Activated CD4-positive, alpha-beta T cell treated with anti-CD3 and anti-CD28 coated beads, Interleukin-2, Interleukin-6, amounts not matched to agents 100 ng/mL and 50 ng/mL, durations not matched to agents 16 hours and 8 hours (primary cell): ENCODE data around the gene LIMS3.
"Not testable (repeated sequence)": the region's sequence is repeated elsewhere in the genome, so short reads cannot be mapped to it uniquely, and the experiment has no call there.

Experiments used
- DNase-seq: peaks from one replicate; pipeline ENCODE4 v3.0.0-alpha.2; 2020

LIMS3 gene

DNA sequence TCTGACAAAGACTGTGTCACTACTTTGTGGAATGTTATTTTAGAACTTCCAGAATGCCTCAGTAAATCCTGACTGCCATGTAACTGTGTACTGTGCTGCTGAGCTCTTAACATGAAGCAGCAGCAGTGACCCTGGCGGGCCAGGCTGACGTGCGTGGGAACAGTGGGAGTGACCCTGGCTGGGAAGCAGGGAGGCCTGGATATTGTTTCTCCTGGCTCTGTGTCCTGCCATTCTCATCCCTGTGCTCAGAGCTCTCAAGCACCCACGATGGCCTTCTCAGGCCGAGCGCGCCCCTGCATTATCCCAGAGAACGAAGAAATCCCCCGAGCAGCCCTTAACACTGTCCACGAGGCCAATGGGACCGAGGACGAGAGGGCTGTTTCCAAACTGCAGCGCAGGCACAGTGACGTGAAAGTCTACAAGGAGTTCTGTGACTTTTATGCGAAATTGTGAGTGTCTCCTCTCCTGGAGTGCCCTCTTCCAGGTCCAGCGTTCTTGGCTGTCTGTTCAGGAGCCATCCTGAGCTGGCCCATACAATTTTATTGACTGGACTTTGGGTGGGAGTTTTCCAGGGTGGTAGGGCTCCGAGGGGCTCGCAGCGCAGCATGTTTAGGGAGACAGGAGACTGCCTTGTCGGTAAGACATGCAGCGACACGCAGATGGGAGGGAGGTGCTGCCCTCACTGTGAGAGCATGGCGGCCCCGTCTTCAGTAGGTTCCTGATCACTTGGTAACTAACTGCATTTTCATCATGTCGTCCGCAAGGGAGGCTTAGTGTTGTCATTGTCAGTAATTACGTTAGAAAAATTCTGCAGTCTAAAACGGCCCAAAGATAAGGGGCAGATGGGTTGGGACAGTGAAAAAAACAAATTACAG is at the start of gene LIMS3:
LIMS3 (plus strand) TSS at position 227 of the 875 bp plus-strand sequence; CDS start at position 268, 41 bp downstream.
- not testable (repeated sequence) for DNase-seq

DNA sequence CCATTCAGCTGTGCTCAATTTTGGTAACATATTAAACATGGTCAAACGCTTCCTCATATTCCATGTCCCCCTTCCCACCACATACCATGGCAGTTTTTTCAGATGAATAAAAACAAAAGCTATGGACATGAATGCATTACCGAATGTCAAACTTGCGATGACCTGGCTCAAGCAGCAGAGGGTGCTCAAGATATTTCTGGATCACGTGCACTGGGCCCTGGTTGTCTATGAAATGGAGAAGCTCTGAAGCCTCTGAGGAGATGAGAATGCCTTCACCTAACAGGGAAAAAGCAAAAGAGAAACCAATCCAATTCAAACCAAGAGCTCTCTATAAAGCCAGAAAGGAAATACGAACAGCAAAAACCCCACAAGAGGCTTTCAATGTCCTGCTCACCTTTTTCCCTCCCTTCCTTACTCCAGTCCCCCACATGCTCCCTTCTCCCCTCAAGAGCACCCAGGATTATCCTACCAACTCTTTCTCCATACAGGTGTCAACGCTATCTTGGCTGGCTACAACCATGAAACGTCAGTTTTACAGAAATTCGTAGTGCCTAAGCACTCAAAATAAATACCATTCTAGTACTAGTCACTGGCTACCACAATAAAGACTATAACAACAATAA is 27.2 kb upstream of the LIMS3 start:
- not testable (repeated sequence) for DNase-seq

- DNase-seq = not testable (repeated sequence)
These were observed 21.9 kb upstream of the LIMS3 start for GRCh38 chr2:109876625-109877024.

DNA sequence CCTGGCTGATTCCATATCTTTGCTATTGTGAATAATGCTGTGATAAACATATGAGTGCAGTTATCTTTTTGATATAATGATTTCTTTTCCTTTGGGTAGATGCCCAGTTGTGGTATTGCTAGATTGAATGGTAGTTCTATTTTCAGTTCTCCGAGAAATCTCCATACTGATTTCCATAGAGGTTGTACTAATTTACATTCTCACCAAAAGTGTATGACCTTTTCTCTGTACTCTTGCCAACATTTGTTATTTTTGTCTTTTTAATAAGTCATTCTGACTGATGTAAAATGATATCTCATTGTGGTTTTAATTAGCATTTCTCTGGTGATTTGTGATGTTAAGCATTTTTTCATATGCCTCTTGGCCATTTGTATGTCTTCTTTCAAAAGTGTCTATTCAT is 16.4 kb upstream of the LIMS3 start:
- DNase-seq = not testable (repeated sequence)

DNA sequence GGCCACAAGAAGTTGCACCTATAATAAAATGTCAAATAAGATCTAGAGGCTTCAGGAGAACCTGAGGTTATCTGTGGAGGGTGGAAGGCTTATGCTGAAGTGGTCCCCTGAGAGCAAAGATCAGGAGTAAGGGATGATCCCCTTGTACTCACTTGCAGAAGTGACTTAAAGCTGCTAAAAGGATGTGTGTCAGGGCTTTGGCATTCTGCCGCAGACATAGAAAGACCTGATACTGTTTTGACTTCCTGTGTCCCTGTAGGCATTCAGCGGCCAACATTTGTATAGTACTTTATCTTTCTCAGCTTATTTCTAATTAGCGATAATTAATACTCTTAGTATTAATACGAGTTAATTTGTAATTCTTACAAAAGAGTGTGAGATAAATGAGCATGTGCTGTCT is 10.1 kb upstream of the LIMS3 start:
- not testable (repeated sequence) for DNase-seq

DNA sequence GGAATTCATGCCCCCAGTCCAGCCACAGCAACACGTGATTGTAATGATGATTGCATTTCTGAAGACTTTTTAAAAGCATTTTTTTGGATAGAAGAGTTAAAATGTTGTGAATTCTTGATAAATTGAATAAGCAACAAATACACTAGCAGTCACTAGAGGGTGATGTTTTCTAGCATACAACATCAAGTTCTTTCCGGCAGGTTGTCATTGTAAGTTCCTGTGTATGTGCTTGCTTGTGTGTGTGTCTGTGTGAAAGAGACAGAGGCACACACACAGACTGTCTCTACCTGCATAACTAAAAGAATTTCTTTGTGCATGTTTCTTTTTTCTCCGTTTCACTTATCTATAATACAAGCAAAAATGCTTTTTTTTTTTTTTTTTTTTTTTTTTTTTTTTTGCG is 8.6 kb upstream of the LIMS3 start:
- not testable (repeated sequence) for DNase-seq

DNA sequence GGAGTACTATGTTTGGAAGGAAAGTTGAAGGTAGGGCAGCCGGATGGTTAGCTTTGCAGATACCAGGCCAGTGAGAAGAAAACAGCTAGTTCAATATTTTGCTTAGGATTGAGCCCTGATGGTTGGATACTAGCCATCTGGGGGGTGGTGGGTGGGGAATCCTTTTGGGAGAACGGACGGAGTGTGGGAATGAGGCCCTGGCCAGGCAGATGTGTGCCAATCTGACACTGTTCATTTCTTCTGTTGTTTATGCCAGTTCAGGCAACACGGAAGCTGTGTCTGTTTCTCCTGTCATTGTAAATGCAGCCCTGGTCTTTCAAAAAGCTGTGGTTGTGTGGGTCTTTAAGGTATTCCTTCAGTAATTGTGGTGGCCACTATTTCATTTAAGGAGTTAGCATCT is 7.5 kb upstream of the LIMS3 start:
- DNase-seq = not testable (repeated sequence)

DNA sequence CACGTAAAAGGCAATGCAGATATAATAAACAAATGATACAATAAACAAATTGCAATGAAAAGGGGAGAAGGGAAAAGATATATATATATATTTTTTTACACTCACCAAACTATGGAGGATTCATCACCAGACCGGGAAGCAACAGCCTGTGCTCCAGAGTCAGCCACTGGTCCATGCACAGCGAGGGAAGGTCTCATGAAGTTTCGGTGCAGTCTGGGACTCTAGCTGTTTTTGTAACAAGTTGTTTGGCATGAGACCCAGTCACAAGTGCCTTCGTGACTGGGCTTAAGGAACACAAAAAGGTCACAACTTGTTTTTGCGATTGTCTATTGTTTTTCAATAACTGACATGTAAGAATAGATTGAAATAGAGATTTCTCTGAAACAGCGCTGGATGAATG is 4.8 kb upstream of the LIMS3 start:
- DNase-seq = not testable (repeated sequence)

DNA sequence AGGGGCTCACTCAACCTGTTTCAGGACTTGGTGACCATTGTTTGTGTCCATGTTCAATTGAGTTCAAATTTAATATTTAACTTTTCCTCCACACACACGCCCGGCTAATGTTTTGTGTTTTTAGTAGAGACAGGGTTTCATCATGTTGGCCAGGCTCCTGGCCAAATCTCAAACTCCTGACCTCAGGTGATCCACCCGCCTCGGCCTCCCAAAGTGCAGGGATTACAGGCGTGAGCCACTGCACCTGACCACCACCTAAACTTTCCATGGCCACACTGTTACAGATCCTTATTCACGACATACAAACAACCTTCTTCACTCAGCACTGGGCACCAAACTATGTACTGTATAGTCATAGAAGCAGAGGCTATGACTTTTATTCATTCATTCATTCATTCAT is 4.3 kb upstream of the LIMS3 start:
- DNase-seq = not testable (repeated sequence)

- not testable (repeated sequence) for DNase-seq
These were observed 3.2 kb upstream of the LIMS3 start for GRCh38 chr2:109895090-109895869.

DNA sequence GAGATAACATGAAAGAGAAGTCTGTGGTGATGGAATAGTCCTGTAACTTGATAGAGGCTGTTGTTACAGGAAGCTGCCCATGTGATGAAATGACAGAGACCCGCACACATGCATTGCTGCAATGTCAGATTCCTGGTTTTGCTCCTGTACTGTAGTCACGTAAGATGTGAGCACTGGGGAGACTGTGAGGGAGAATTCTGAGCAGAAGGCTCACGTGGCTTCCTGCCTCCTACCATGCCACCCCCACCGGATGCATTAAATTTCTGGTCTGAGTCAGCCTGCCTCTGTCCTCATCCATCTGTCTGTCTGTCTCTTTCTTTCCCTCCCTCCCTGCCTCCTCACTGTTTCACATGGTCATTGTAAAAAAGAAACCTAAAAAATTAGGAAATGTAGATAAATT is 2.3 kb upstream of the LIMS3 start:
- DNase-seq = not testable (repeated sequence)

GRCh38 chr2:109897769-109898461 is 573 bp upstream of the LIMS3 start:
- not testable (repeated sequence) for DNase-seq

GRCh38 chr2:109905796-109906195 is 7.3 kb downstream of the LIMS3 start:
- DNase-seq = not testable (repeated sequence)

DNA sequence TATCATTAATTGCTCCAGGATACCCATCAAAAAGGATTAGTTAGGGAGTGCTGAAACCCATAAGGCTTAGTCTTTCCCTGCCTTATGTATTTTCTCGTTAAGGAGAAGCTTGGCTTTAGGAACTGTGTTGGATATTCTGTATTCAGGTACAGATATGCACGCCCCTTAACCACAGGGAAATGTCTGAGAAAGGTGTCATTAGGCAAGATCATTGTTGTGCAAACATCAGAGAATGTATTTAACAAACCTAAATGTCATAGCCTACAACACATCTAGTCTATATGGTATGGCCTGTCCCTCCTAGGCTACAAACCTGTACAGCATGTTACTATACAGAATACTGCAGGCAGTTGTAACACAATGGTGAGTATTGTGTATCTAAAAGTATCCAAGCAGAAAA is 10.1 kb downstream of the LIMS3 start:
- DNase-seq = not testable (repeated sequence)

GRCh38 chr2:109910789-109911188 is 12.3 kb downstream of the LIMS3 start:
- DNase-seq = not testable (repeated sequence)

- not testable (repeated sequence) for DNase-seq
These were observed 15.4 kb downstream of the LIMS3 start for GRCh38 chr2:109913911-109914310.

DNA sequence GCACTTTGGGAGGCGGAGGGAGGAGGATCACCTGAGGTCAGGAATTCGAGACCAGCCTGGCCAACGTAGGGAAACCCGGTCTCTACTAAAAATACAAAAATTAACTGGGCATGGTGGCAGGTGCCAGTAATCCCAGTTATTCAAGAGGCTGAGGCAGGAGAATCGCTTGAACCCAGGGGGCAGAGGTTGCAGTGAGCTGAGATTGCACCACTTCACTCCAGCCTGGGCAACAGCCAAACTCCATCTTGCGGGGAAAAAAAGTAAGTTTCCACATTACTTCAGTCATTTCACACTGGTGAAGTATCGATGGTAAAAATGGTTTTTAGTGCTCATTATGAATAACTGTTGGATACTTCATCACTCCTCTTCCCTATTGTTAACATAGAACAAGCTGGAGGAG is 16.1 kb downstream of the LIMS3 start:
- DNase-seq = not testable (repeated sequence)

DNA sequence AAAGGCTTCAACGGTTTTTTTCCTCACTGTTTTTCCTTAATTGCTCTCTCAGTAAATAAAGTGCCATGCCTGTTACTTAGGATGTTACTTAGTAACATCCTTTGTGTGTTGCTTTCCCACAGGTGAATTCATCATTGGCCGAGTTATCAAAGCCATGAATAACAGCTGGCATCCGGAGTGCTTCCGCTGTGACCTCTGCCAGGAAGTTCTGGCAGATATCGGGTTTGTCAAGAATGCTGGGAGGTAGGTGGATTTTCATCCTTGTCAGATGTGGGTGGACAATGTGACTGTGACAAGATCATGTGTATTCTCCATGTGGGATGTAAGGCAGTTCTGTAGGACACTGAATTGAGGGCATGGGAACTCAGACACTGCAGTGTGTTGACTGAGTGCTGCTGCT is 17.3 kb downstream of the LIMS3 start:
- DNase-seq = not testable (repeated sequence)

- not testable (repeated sequence) for DNase-seq
These were observed 21.7 kb downstream of the LIMS3 start for GRCh38 chr2:109920162-109920561.

DNA sequence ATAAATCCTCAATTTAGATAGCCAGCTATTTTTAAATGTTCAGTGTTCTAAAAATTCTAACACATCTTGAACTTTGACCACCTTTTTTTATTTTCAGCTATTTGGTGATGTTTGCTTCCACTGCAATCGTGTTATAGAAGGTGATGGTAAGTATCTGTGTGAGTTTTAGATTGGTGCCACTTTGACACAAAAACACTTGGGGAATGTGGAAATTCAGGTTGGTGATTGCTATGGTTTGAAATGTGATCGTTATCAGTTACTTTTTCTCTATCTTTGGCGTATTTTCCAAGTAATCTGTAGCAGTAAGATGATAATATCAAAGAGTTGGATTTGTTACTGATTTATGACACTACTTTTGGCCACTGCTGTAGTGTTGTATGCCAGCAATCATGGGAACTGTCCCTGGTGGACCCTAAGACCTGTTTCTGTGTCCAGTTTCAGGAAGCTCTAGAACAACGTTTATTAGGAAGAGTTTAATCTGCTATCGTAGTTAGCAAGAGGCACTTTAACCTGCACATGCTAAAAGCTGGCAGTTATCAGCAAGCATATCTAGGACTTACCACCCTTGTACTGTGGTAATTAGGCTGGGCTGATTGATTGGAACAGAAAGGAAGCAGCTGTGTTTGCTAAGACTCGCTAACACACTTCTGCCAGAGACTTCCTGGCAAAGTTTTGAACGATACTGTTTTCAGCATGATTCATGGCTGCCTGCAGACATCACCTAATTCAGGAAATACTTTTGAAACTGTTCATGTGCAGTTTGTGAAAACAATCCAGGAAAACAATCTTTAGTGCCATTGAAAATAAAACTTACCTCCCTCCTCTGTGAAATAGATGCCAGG is 23.3 kb downstream of the LIMS3 start:
- not testable (repeated sequence) for DNase-seq

GRCh38 chr2:109924481-109924880 is 26.0 kb downstream of the LIMS3 start:
- not testable (repeated sequence) for DNase-seq

- DNase-seq = not testable (repeated sequence)
These were observed 29.3 kb downstream of the LIMS3 start for GRCh38 chr2:109927803-109928202.
